ENCODE data around the gene ALKBH5. TPM values are rescaled to one million over a fixed set of nuclear protein-coding genes. Genes with fewer than 3 reads are reported as not detected.

The ALKBH5 gene
- total RNA-seq, 1 experiment from 2014 or later: 94.5 TPM

DNA sequence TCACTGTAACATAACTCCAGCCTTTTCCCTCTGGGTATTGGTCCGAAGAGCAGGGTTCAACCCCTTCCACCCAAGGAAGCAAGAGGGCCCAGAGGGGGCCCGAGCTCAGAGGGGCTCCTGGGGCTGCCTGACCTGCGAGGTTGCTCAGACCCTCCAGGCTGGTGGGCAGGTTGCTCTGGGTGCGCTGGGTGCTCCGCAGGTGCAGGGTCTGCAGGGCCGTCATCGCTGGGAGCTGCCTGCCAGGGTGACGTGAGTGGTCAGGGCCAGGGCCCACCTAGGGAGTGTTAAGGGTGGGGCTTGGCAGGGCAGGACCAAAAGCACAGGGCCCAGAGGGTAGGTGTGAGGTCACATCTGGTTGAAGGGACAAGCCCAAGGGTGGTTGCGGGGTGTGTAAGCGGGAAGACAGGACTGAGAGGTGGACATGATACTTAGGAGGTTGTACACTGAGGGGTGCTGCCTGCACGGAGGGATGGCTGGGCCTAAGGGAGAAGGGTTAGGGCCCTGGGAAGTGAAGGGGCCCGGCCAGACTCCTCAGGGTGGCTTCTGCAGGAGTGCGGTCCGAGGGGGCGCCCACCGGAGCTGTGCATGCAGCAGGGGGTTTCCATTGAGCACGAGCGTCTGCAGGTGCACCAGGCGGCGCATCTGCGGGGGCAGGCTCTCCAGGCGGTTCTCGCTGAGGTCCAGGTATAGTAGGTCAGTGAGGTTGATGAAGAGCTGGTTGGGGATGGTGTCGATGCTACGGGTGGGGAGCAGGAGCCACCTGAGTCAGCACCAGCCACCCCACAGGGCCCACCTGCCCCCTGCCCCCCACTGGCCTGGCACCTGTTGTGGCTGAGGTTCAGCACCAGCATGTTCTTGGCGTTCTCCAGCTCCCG lies 70.6 kb downstream of the ALKBH5 start:
- H3K9me3 ChIP-seq (ENCODE audit: control insufficient read depth, insufficient read depth, low read depth, low read length): no peaks in the 10 kb centered on the region
- H3K27ac ChIP-seq (ENCODE audit: low read length): no peak overlapping the region
- no peak for DNase-seq (ENCODE audit: low read depth, low spot score)
- no peak for ATAC-seq
- TF ChIP-seq, protein P1, sequence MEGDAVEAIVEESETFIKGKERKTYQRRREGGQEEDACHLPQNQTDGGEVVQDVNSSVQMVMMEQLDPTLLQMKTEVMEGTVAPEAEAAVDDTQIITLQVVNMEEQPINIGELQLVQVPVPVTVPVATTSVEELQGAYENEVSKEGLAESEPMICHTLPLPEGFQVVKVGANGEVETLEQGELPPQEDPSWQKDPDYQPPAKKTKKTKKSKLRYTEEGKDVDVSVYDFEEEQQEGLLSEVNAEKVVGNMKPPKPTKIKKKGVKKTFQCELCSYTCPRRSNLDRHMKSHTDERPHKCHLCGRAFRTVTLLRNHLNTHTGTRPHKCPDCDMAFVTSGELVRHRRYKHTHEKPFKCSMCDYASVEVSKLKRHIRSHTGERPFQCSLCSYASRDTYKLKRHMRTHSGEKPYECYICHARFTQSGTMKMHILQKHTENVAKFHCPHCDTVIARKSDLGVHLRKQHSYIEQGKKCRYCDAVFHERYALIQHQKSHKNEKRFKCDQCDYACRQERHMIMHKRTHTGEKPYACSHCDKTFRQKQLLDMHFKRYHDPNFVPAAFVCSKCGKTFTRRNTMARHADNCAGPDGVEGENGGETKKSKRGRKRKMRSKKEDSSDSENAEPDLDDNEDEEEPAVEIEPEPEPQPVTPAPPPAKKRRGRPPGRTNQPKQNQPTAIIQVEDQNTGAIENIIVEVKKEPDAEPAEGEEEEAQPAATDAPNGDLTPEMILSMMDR (IDR thresholded peaks at IDR 0.05): no peak
- no peak for TF ChIP-seq TCF7L2 (IDR thresholded peaks at IDR 0.05; ENCODE audit: low read depth, low read length)
- no peak for TF ChIP-seq SIN3A (IDR thresholded peaks at IDR 0.05; ENCODE audit: borderline replicate concordance, insufficient read depth, low read depth, low read length)
- TF ChIP-seq, protein P2, sequence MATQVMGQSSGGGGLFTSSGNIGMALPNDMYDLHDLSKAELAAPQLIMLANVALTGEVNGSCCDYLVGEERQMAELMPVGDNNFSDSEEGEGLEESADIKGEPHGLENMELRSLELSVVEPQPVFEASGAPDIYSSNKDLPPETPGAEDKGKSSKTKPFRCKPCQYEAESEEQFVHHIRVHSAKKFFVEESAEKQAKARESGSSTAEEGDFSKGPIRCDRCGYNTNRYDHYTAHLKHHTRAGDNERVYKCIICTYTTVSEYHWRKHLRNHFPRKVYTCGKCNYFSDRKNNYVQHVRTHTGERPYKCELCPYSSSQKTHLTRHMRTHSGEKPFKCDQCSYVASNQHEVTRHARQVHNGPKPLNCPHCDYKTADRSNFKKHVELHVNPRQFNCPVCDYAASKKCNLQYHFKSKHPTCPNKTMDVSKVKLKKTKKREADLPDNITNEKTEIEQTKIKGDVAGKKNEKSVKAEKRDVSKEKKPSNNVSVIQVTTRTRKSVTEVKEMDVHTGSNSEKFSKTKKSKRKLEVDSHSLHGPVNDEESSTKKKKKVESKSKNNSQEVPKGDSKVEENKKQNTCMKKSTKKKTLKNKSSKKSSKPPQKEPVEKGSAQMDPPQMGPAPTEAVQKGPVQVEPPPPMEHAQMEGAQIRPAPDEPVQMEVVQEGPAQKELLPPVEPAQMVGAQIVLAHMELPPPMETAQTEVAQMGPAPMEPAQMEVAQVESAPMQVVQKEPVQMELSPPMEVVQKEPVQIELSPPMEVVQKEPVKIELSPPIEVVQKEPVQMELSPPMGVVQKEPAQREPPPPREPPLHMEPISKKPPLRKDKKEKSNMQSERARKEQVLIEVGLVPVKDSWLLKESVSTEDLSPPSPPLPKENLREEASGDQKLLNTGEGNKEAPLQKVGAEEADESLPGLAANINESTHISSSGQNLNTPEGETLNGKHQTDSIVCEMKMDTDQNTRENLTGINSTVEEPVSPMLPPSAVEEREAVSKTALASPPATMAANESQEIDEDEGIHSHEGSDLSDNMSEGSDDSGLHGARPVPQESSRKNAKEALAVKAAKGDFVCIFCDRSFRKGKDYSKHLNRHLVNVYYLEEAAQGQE (IDR thresholded peaks at IDR 0.05; ENCODE audit: insufficient read depth in 1 of 2, low read depth in 2 of 2, low read length in 1 of 2): no peak
- TF ChIP-seq POLR2AphosphoS5 (IDR thresholded peaks at IDR 0.05; ENCODE audit: low read depth, low read length): no peak
- intact Hi-C loops (cut with micrococcal nuclease; ENCODE audit: unreplicated experiment): no loop called here
- CTCF ChIA-PET: no interaction called here
- H3K4me1 ChIP-seq (ENCODE audit: control insufficient read depth, insufficient read depth, low read length): peaks cover 6% of the 10 kb centered on the region; the same call in 1 of the 2 replicates
- H3K27me3 ChIP-seq (ENCODE audit: control insufficient read depth, insufficient read depth, low read length): no peaks in the 10 kb centered on the region
- in situ Hi-C loops (cut with HindIII; ENCODE audit: low pct_unique_long_range_greater_than_20kb, low sequenced_read_pairs): no loop called here
- POLR2A ChIA-PET: no interaction called here
- no peaks in the 10 kb centered on the region; the same call in 1 of the 2 replicates for H3K36me3 ChIP-seq (ENCODE audit: control insufficient read depth, insufficient read depth, low read length)
- H3K4me3 ChIP-seq (ENCODE audit: low read depth in 2 of 2, low read length in 2 of 2): no peak overlapping the region
- no TSS peak for BruUV-seq (replicated peaks)

GRCh38 chr17:18254888-18255649 lies 71.4 kb downstream of the ALKBH5 start:
- Histone ChIP-seq H3K4me3 (ENCODE audit: low read depth in 2 of 2, low read length in 2 of 2) (no peak overlapping the region), H3K36me3 (ENCODE audit: control insufficient read depth, insufficient read depth, low read length) (no peaks in the 10 kb centered on the region; the same call in 1 of the 2 replicates), H3K4me1 (ENCODE audit: control insufficient read depth, insufficient read depth, low read length) (peaks cover 9% of the 10 kb centered on the region), H3K27ac (ENCODE audit: low read length) (no peak overlapping the region), H3K27me3 (ENCODE audit: control insufficient read depth, insufficient read depth, low read length) (no peaks in the 10 kb centered on the region), H3K9me3 (ENCODE audit: control insufficient read depth, insufficient read depth, low read depth, low read length) (no peaks in the 10 kb centered on the region)
- intact Hi-C loops (cut with micrococcal nuclease; ENCODE audit: unreplicated experiment): no loop called here
- TF ChIP-seq SIN3A (IDR thresholded peaks at IDR 0.05; ENCODE audit: borderline replicate concordance, insufficient read depth, low read depth, low read length) (no peak), POLR2AphosphoS5 (IDR thresholded peaks at IDR 0.05; ENCODE audit: low read depth, low read length) (no peak), TCF7L2 (IDR thresholded peaks at IDR 0.05; ENCODE audit: low read depth, low read length) (no peak)
- TF ChIP-seq, protein P1 (IDR thresholded peaks at IDR 0.05): no peak; the same call in 1 of the 2 replicates
- TF ChIP-seq, protein P2 (IDR thresholded peaks at IDR 0.05; ENCODE audit: insufficient read depth in 1 of 2, low read depth in 2 of 2, low read length in 1 of 2): no peak
- no peak for DNase-seq (ENCODE audit: low read depth, low spot score)
- POLR2A ChIA-PET: no interaction called here
- no TSS peak for BruUV-seq (replicated peaks)
- no peak for ATAC-seq
- in situ Hi-C loops (cut with HindIII; ENCODE audit: low pct_unique_long_range_greater_than_20kb, low sequenced_read_pairs): no loop called here
- CTCF ChIA-PET: no interaction called here
